Stimulated activated naive CD8-positive, alpha-beta T cell treated with anti-CD3 and anti-CD28 coated beads, Interleukin-15, Interleukin-2, amounts not matched to agents 100 ng/mL and 50 ng/mL, for 24 hours (primary cell): Measurements from ENCODE around the gene PM20D1.
A peak's percentile ranks its signal among the peaks of the same experiment; 100 is the strongest.

Experiments used
- H3K27ac Mint-ChIP-seq: one replicate; pipeline ENCODE4 v1.8.0; 2021; ENCODE audit warnings: mild to moderate bottlenecking, mixed read lengths
- H3K27me3 Mint-ChIP-seq: one replicate; pipeline ENCODE4 v1.8.0; 2021; ENCODE audit warnings: mixed read lengths
- H3K36me3 Mint-ChIP-seq: one replicate; pipeline ENCODE4 v1.8.0; 2021; ENCODE audit warnings: low read depth, mixed read lengths
- H3K4me1 Mint-ChIP-seq: one replicate; pipeline ENCODE4 v1.8.0; 2021; ENCODE audit warnings: low read depth, mixed read lengths
- H3K4me3 Mint-ChIP-seq: one replicate; pipeline ENCODE4 v1.8.0; 2021; ENCODE audit warnings: mild to moderate bottlenecking, mixed read lengths
- H3K9me3 Mint-ChIP-seq: one replicate; pipeline ENCODE4 v1.8.0; 2021; ENCODE audit warnings: mixed read lengths

The PM20D1 gene

DNA sequence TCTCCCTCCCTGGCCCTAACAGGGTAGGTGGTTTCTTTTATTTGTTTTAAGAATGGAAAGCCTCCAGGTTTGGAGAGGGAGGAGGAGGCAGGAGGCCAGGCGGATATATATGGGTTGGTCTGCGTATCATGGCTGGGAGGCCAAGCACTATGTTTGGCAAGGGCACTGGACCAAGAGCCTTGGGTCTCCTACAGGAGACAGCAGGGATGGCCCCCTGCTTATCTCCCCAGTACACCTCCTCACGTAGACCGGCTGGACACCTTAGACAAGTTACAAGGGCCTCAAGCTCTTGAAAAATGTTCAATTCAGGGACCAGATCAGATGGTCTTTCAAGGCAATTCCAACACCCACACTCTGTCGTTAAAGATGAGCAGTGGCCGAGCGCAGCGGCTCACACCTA is 47.9 kb downstream of the PM20D1 start:
- no peak overlapping the region for H3K27ac Mint-ChIP-seq

DNA sequence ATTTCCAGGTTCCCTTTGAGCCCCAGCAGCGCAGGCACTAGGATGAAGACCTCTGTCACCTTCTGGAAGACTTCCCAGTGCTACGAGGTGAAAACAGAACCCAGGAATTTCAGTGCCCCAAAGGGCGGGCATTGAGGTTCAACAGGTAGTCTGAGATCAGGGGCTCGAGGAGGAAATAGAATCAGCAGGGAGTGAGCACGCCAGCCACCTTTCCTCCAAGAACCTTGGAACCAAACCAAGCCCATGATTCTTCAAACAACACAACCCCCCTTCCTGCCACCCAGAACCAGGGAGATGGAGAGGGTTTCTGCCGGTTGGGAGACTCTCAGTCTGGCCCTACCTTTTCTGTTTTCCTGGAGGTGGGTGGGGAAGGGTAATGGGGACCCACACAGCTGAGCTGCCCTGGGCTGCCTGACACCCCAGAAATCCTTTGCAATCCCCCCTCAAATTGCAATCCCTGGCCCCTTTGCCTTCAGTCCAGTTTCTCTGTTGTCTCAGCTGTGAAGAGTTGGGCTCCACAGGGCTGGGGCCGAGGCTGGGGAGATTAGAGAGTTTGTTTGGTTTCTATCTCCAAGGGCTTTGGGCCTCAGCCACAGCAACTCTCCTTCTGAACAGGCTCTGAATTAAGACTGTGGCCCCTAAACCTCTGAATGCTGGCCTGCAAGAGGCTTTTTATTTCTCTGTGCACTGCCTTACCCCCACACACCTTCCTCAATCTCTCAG is 48.8 kb downstream of the PM20D1 start:
- Mint-ChIP-seq H3K36me3 (peaks cover 31% of the 10 kb centered on the region), H3K4me1 (peaks cover 35% of the 10 kb centered on the region), H3K27me3 (no peaks in the 10 kb centered on the region), H3K27ac (peak overlapping the region; percentile 61), H3K4me3 (no peak overlapping the region), H3K9me3 (no peaks in the 10 kb centered on the region)

More for the DNA sequence above, 47.9 kb downstream of the PM20D1 start:
- Mint-ChIP-seq H3K4me1 (peaks cover 44% of the 10 kb centered on the region), H3K9me3 (no peaks in the 10 kb centered on the region), H3K27me3 (no peaks in the 10 kb centered on the region), H3K4me3 (no peak overlapping the region), H3K36me3 (peaks cover 29% of the 10 kb centered on the region)

DNA sequence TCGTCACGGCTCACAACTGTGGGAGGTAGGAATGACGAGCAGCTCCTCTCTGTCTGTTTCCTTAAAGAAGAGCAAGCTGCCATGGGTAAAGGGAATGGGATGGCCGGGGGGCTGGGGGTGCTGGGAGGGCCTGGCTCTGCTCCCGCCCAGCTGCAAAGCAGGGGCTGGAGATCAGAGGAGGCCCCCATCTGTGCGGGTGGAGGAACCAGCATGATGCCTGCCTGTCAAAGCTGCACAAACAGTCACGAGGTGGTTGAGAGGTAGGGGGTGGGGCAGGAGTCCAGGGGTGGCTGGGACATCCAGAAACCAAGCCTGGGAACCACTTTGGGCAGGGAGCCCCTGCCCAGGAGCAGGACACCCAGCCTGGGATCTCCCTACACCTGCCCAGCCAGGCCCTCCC is 49.5 kb downstream of the PM20D1 start:
- no peak overlapping the region for H3K4me3 Mint-ChIP-seq
- H3K9me3 Mint-ChIP-seq = no peaks in the 10 kb centered on the region
- peaks cover 28% of the 10 kb centered on the region for H3K4me1 Mint-ChIP-seq
- H3K27ac Mint-ChIP-seq = no peak overlapping the region
- no peaks in the 10 kb centered on the region for H3K27me3 Mint-ChIP-seq
- H3K36me3 Mint-ChIP-seq = peaks cover 32% of the 10 kb centered on the region

DNA sequence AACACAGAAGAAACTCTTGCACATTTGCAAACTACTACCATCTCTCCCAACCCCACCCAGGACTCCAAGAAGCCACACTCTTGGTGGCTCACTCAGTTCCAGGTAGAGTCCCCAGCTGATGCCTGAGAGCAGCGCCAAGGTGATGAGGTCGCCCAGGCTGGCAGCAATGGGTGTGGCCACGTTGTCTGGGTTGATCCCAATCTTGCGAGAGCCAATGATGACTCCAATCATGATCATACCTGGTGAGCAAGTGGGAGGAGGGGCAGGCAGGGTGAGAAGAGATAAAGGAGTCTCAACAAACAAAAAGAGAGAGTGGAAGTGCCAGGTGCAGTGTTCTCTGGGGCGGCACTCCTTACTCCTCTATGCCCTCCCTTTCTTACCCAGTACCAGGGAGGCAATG is 51.4 kb downstream of the PM20D1 start:
- H3K27ac Mint-ChIP-seq = no peak overlapping the region
- no peaks in the 10 kb centered on the region for H3K27me3 Mint-ChIP-seq
- H3K4me1 Mint-ChIP-seq = peaks cover 9% of the 10 kb centered on the region
- H3K4me3 Mint-ChIP-seq = no peak overlapping the region
- H3K9me3 Mint-ChIP-seq = no peaks in the 10 kb centered on the region
- H3K36me3 Mint-ChIP-seq = peaks cover 34% of the 10 kb centered on the region

DNA sequence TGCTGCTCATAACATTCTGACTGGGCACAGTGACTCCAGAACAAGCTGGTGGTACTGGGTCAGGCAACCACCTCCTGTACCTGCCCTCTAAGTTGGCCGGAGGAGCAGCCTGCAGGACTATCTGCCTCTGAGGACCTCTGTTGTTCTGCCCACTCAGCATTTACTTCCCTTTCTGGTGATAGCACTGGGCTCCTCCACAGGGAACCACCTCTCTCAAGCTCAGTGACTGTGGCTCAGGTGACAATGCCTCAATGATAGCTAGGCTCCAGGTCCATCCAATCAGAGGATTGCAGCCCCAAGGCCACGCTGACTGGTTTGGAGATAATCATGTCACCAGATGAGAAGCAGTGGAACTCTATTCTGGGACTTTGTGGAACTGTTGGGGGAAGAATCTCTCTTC is 52.8 kb downstream of the PM20D1 start:
- H3K4me1 Mint-ChIP-seq = peaks cover 8% of the 10 kb centered on the region
- H3K4me3 Mint-ChIP-seq = no peak overlapping the region
- no peaks in the 10 kb centered on the region for H3K9me3 Mint-ChIP-seq
- no peak overlapping the region for H3K27ac Mint-ChIP-seq
- no peaks in the 10 kb centered on the region for H3K27me3 Mint-ChIP-seq
- H3K36me3 Mint-ChIP-seq = peaks cover 43% of the 10 kb centered on the region

DNA sequence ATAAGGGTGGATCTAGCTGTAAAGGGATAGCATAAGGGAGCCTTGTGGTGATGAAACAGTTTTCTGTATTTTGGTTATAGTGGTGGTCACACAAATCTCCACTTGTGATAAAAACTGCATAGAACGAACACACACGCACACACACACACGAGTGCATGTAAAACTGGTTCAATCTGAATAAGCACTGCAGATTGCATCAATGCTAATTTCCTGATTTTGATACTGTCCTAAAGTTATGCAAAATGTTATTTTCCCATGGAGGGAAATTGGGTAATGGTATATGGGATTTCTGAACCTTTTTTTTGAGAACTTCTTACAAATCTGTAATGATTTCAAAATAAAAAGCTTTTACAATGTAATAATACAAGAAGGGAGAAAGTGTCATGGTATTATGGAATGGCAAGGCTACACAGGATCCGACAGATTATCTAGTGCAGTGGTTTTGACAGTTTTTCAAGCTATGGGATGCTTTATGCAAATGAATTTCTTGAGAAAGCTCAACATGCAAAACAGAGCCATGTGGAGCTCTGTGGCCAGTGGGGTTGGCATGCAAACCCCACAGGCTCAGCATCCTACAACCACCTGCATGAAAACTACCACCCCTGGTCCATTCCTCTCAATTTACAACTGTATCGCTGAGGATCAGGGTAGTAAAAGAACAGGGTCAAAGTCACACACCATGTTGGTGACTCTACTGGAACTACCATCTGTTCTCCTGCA is 55.8 kb downstream of the PM20D1 start:
- no peak overlapping the region for H3K27ac Mint-ChIP-seq
- no peak overlapping the region for H3K4me3 Mint-ChIP-seq
- H3K36me3 Mint-ChIP-seq = peaks cover 55% of the 10 kb centered on the region
- no peaks in the 10 kb centered on the region for H3K9me3 Mint-ChIP-seq
- H3K4me1 Mint-ChIP-seq = no peaks in the 10 kb centered on the region
- no peaks in the 10 kb centered on the region for H3K27me3 Mint-ChIP-seq

DNA sequence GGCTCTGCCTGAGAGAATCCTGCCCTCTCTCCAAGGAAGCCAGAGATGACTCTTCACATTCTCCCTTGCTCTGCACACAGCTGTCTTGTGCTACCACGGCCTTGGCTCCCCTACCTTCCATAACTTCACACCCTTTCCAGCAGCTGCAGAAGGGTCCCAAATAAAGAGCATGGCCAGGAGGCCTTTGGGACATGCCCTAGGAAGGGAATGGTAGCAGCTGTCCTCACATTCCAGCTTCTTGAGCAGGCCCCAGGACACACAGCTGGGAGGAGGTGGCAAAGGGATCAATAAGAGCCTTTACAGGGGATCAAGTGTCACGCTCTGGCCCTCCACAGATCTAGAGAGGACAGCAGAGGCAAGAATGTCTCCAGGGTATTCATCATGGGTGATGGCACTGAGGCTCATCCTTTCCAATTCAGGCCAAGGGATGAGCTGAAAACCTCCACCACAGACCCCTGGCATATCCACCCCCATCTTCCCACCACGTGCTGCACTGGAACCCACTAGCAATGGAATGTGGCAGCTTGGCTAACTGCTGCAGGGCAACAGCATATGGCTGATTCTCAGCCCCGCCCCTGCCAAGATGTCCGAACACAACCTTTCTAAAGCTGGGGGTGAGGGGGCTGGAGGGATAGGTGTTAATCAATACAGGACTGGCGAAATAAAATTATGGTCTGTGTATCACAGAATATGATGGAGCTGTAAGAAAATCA is 56.8 kb downstream of the PM20D1 start:
- Mint-ChIP-seq H3K4me1 (no peaks in the 10 kb centered on the region), H3K4me3 (no peak overlapping the region), H3K9me3 (no peaks in the 10 kb centered on the region), H3K36me3 (peaks cover 52% of the 10 kb centered on the region), H3K27me3 (no peaks in the 10 kb centered on the region), H3K27ac (no peak overlapping the region)

DNA sequence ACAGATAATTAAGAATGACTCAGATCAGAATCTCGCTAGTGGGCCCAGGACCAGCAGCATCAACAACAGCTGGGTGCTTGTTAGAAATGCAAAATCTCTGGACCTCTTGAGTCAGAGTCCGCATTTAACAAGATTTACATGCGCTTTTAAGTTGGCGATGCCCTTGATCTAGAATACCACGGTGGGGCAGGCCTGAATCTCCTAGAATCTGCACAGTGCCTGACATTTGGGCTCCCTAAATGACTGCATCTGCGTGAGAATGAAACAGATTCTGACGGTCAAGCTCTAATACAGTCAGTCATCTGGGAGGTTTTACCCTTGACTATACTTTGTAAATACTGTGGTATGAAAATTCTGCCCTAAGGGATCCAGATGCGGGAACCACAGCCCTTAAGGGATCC is 57.5 kb downstream of the PM20D1 start:
- Mint-ChIP-seq H3K4me3 (no peak overlapping the region), H3K36me3 (peaks cover 48% of the 10 kb centered on the region), H3K4me1 (no peaks in the 10 kb centered on the region), H3K27ac (no peak overlapping the region), H3K9me3 (no peaks in the 10 kb centered on the region), H3K27me3 (no peaks in the 10 kb centered on the region)

DNA sequence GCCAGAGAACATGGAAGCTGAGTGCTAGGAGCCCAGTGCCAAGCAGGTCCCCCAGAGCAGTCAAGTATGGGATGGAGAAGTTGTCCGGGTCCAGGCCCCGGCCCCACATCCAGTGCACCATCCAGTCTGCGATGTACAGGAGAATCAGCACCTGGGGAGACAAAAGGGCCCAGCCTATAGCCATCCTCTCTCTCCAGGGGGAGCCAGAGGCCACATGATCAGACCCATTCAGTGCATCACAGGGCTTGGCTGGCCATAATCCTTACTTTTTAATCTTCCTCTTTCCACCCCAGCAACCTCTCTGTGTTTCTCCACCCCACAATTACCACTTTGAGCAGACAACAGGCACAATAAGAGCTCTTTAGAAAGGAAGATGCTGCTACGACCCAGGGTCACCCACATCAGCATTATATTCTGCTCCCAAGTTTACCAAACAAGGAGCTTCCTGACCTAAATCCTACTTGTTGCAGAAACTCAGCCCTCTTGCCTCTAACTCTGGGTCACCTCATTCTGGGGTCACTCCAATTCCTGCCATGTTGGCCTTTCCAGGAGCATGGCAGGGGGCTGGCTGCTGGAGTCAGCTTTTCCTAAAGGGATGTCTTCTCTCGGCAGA is 58.3 kb downstream of the PM20D1 start:
- H3K4me1 Mint-ChIP-seq = no peaks in the 10 kb centered on the region
- H3K36me3 Mint-ChIP-seq = peaks cover 40% of the 10 kb centered on the region
- no peak overlapping the region for H3K4me3 Mint-ChIP-seq
- no peaks in the 10 kb centered on the region for H3K27me3 Mint-ChIP-seq
- no peak overlapping the region for H3K27ac Mint-ChIP-seq
- no peaks in the 10 kb centered on the region for H3K9me3 Mint-ChIP-seq

DNA sequence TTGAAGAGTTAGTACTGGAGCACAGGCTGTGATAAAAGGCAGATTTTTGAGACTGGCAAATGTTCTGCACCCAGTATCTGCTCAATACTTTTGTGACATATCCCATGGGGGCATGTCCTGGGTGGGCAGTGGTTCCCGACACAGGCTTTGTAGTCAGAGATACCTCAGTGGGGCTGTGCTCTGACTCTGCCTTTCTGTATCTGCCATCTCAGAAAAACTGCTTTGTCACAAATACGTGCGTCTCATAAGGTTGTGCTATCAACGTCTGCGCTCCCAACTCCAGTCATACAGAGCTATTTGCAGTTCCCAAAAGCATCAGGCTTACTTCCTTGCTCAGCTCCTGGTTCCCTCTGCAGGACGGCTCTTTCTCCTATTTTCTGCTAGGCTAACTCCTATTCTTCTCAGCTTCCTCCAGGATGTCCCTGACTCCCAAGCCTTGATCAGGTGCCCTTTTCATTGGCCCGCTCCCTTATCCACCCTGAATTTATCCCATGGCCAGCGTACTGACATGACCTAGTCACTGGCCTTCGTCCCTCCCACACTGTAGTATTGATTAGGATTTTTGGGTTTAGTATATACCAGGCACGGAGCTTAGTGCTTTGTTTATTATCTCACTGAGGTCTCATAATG is 62.5 kb downstream of the PM20D1 start:
- Mint-ChIP-seq H3K27me3 (no peaks in the 10 kb centered on the region), H3K36me3 (peaks cover 21% of the 10 kb centered on the region), H3K9me3 (no peaks in the 10 kb centered on the region), H3K27ac (no peak overlapping the region), H3K4me3 (no peak overlapping the region), H3K4me1 (peaks cover 8% of the 10 kb centered on the region)

DNA sequence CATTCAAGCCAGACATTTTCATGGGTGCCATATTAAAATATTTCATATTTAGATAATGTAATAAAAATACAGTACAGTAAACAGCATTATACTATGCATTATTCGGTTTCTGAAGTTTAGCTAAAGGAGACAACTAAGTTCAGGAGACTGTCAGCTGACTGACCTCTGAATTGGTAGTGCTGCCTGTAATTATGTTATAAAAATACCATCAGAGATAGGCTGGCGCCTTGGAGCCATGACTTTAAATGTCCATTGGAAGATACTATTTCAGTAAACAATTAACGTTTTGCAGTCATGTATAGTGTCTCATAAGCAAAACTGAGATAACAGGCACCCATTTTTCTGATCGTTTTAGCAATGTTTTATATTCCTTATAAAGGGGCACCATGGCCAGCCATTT is 63.3 kb downstream of the PM20D1 start:
- H3K27ac Mint-ChIP-seq = no peak overlapping the region
- H3K4me1 Mint-ChIP-seq = peaks cover 8% of the 10 kb centered on the region
- no peaks in the 10 kb centered on the region for H3K27me3 Mint-ChIP-seq
- peaks cover 13% of the 10 kb centered on the region for H3K36me3 Mint-ChIP-seq
- no peak overlapping the region for H3K4me3 Mint-ChIP-seq
- no peaks in the 10 kb centered on the region for H3K9me3 Mint-ChIP-seq

DNA sequence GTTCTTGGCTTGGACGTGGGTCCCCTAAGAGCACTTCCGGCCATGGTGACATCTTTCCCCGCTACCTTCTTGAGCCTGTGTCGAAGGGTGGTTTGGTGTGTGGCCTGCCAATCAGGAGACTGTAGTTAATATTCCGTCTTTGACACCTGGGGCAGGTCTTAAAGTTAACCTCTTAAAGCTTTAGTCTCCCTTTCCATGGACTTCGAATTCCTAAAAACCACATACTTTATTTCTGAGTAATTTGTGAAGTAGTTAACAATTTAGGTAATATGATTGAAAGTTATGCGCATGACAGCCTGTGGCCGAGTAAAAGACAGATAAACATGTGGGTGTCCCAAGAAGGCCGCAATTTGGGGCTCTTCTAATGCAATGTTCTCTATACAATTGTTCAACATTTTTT is 64.5 kb downstream of the PM20D1 start:
- H3K4me3 Mint-ChIP-seq = no peak overlapping the region
- no peak overlapping the region for H3K27ac Mint-ChIP-seq
- H3K4me1 Mint-ChIP-seq = peaks cover 8% of the 10 kb centered on the region
- H3K9me3 Mint-ChIP-seq = no peaks in the 10 kb centered on the region
- peaks cover 3% of the 10 kb centered on the region for H3K36me3 Mint-ChIP-seq
- no peaks in the 10 kb centered on the region for H3K27me3 Mint-ChIP-seq

DNA sequence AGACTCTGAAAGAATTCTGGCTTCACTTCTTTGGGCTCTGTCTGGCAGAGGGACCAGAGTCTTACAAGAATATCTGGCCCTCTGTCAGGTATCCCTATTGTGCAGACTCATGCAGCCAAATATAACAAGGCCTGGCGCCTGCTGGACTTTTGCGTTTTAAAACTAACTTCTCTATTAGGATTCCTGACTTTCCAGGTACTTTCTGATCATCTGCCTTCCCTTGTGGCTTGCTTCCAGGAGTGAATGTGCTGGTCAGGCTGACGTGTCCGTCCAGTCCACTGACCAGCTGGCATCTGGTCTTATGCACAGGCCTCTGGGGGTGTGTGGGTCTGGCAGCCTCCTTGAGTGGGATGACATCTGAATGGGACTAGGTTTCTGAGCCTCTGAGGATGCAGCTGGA is 66.0 kb downstream of the PM20D1 start:
- H3K27me3 Mint-ChIP-seq = no peaks in the 10 kb centered on the region
- H3K9me3 Mint-ChIP-seq = no peaks in the 10 kb centered on the region
- H3K4me3 Mint-ChIP-seq = no peak overlapping the region
- no peaks in the 10 kb centered on the region for H3K36me3 Mint-ChIP-seq
- peaks cover 8% of the 10 kb centered on the region for H3K4me1 Mint-ChIP-seq
- no peak overlapping the region for H3K27ac Mint-ChIP-seq

DNA sequence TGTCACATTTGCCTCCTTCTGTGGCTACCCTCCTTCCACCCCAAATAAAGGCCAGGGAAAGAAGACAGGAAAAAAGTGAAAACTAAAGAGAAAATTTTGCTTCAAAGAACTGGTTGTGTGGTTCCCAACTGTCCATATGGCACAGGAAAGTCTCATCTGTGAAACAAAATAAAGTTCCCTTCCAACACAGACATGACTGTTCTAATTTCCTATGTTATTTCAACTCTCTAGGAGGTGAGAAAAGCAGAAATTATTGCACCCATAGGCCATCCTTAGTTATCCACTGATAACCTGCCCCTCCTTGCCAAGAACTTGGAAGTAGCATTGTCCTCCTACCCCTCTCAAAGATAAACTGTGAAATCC is 66.5 kb downstream of the PM20D1 start:
- Mint-ChIP-seq H3K4me3 (no peak overlapping the region), H3K27ac (no peak overlapping the region), H3K9me3 (no peaks in the 10 kb centered on the region), H3K4me1 (peaks cover 8% of the 10 kb centered on the region), H3K36me3 (no peaks in the 10 kb centered on the region), H3K27me3 (no peaks in the 10 kb centered on the region)
